Liver (tissue), 9 donors: ENCODE measurements around the gene MRPS14. TPM values are rescaled to one million over a fixed set of nuclear protein-coding genes. Genes with fewer than 3 reads are reported as not detected.

Experiments used
- DNase-seq: peaks from one replicate; pipeline ENCODE4 v3.0.0-alpha.2; 2017; ENCODE audit warnings: low spot score
- H3K27ac ChIP-seq, 2 donors: one replicate each; pipeline ENCODE4 v1.7.0; 2013; ENCODE audit warnings: inconsistent platforms in 2 of 2, low read length in 2 of 2, control low read depth in 1 of 2, low read depth in 1 of 2, mild to moderate bottlenecking in 1 of 2
- H3K27me3 ChIP-seq, 4 donors: one replicate each; pipeline versions ENCODE4 v1.6.1 to v1.7.0; 2013; ENCODE audit warnings: low read length in 3 of 4, inconsistent platforms in 1 of 4, mild to moderate bottlenecking in 1 of 4, moderate library complexity in 1 of 4; ENCODE audit not compliant: control insufficient read depth in 4 of 4, insufficient read depth in 4 of 4
- H3K36me3 ChIP-seq, 4 donors: one replicate each; pipeline versions ENCODE4 v1.6.1 to v1.7.0; 2013; ENCODE audit warnings: low read length in 3 of 4, mild to moderate bottlenecking in 3 of 4, low read depth in 1 of 4, moderate library complexity in 1 of 4; ENCODE audit not compliant: control insufficient read depth in 4 of 4, insufficient read depth in 3 of 4
- H3K4me1 ChIP-seq, 4 donors: one replicate each; pipeline versions ENCODE4 v1.6.1 to v1.7.0; 2013; ENCODE audit warnings: low read length in 3 of 4, mild to moderate bottlenecking in 3 of 4, moderate library complexity in 1 of 4; ENCODE audit not compliant: control insufficient read depth in 4 of 4, insufficient read depth in 4 of 4
- H3K4me3 ChIP-seq, 3 donors: one replicate each; pipeline versions ENCODE4 v1.6.1 to v1.7.0; 2013; ENCODE audit warnings: low read length in 3 of 3, control low read depth in 1 of 3, low read depth in 1 of 3, mild to moderate bottlenecking in 1 of 3
- H3K9ac ChIP-seq, 2 donors: one replicate each; pipeline ENCODE4 v1.7.0; 2013; ENCODE audit warnings: low read length in 2 of 2, mild to moderate bottlenecking in 2 of 2, moderate library complexity in 2 of 2, control low read depth in 1 of 2, low read depth in 1 of 2
- H3K9me3 ChIP-seq, 4 donors: one replicate each; pipeline versions ENCODE4 v1.6.1 to v1.7.0; 2013; ENCODE audit warnings: low read length in 3 of 4; ENCODE audit not compliant: control insufficient read depth in 4 of 4
- EGR1 ChIP-seq, 2 donors: IDR thresholded peaks; 2 replicates each; pipeline ENCODE4 v1.6.1; 2016 to 2018; ENCODE audit warnings: antibody characterized with exemption in 2 of 2, low read depth in 2 of 2
- FOXA1 ChIP-seq: IDR thresholded peaks from 2 replicates; pipeline ENCODE4 v1.6.1; 2016; ENCODE audit warnings: antibody characterized with exemption
- FOXA2 ChIP-seq: IDR thresholded peaks from 2 replicates; pipeline ENCODE4 v1.6.1; 2016; ENCODE audit warnings: antibody characterized with exemption
- GABPA ChIP-seq, 2 donors: IDR thresholded peaks in 1 of 2; conservative IDR thresholded peaks in 1 of 2; 2 replicates each; pipeline ENCODE4 v1.6.1; 2016; ENCODE audit warnings: antibody characterized with exemption in 2 of 2, mild to moderate bottlenecking in 1 of 2, moderate library complexity in 1 of 2
- HNF4A ChIP-seq, 2 donors: conservative IDR thresholded peaks; 2 replicates each; pipeline ENCODE4 v1.6.1; 2016; ENCODE audit warnings: antibody characterized with exemption in 2 of 2, mild to moderate bottlenecking in 2 of 2
- HNF4G ChIP-seq: IDR thresholded peaks from 2 replicates; pipeline ENCODE4 v1.6.1; 2016; ENCODE audit warnings: antibody characterized with exemption
- JUND ChIP-seq, 2 donors: IDR thresholded peaks; 2 replicates each; pipeline ENCODE4 v1.6.1; 2016; ENCODE audit warnings: antibody characterized with exemption in 2 of 2
- NR2F2 ChIP-seq: IDR thresholded peaks from 2 replicates; pipeline ENCODE4 v1.6.1; 2016; ENCODE audit warnings: antibody characterized with exemption
- RAD21 ChIP-seq, 2 donors: IDR thresholded peaks; 2 replicates each; pipeline ENCODE4 v1.6.1; 2016; ENCODE audit warnings: antibody characterized with exemption in 2 of 2, mild to moderate bottlenecking in 2 of 2
- RXRA ChIP-seq, 2 donors: IDR thresholded peaks; 2 replicates each; pipeline ENCODE4 v1.6.1; 2017 to 2018; ENCODE audit warnings: antibody characterized with exemption in 2 of 2, mild to moderate bottlenecking in 1 of 2
- SP1 ChIP-seq: IDR thresholded peaks from 2 replicates; pipeline ENCODE4 v1.6.1; 2018; ENCODE audit warnings: antibody characterized with exemption, mild to moderate bottlenecking
- TAF1 ChIP-seq: conservative IDR thresholded peaks from 2 replicates; pipeline ENCODE4 v1.6.1; 2016; ENCODE audit warnings: antibody characterized with exemption, mild to moderate bottlenecking
- YY1 ChIP-seq: IDR thresholded peaks from 2 replicates; pipeline ENCODE4 v1.6.1; 2016; ENCODE audit warnings: antibody characterized with exemption, mild to moderate bottlenecking
- WGBS: extraction: QIAGEN DNeasy Blood & Tissue Kit; methylation state at CpG from one replicate; pipeline ENCODE4 v1.1.7; 2013; 5-methylcytosine and 5-hydroxymethylcytosine counted together
- polyA plus RNA-seq, 2 donors: library from polyadenylated mRNA; stranded (reverse) in 1 of 2; unstranded in 1 of 2; fragments of 200-250 nt in 1 of 2; fragments of >200 nt in 1 of 2; fragmentation: Nextera tagmentation in 1 of 2; extraction: Ambion mirVana in 1 of 2; gene quantifications; one replicate each; pipeline versions ENCODE4 v1.2.1 to v1.2.3, GENCODE V29; 2013 to 2015
- total RNA-seq, 2 donors: library from RNA; depleted of rRNA; stranded (reverse); fragments of >200 nt; gene quantifications; one replicate each; pipeline ENCODE4 v1.2.3, GENCODE V29; 2014
- TF ChIP-seq, protein P1 (sequence below): IDR thresholded peaks from 2 replicates; pipeline ENCODE4 v1.6.1; 2016; ENCODE audit warnings: antibody characterized with exemption
- TF ChIP-seq, protein P2 (sequence below): fragments of 150-350 bp; IDR thresholded peaks from 2 replicates; pipeline ENCODE4 v1.5.1; 2017; ENCODE audit warnings: improper control_type of control experiment, low read depth, low read length; ENCODE audit not compliant: missing input control
- TF ChIP-seq, protein P3 (sequence below): IDR thresholded peaks from 2 replicates; pipeline ENCODE4 v1.6.1; 2016; ENCODE audit warnings: antibody characterized with exemption
- TF ChIP-seq, protein P4 (sequence below): IDR thresholded peaks from 2 replicates; pipeline ENCODE4 v1.6.1; 2016; ENCODE audit warnings: antibody characterized with exemption, mild to moderate bottlenecking
- TF ChIP-seq, protein P5 (sequence below): IDR thresholded peaks from 2 replicates; pipeline ENCODE4 v1.6.1; 2016; ENCODE audit warnings: antibody characterized with exemption
- donor health status: healthy.
- donor health status: healthy.
- donor health status: healthy.
- donor health status: healthy.
- donor health status: healthy.

MRPS14 gene
- total and polyA plus RNA-seq, 4 donors = 14.9 to 41.4 (median 22.4) TPM

DNA sequence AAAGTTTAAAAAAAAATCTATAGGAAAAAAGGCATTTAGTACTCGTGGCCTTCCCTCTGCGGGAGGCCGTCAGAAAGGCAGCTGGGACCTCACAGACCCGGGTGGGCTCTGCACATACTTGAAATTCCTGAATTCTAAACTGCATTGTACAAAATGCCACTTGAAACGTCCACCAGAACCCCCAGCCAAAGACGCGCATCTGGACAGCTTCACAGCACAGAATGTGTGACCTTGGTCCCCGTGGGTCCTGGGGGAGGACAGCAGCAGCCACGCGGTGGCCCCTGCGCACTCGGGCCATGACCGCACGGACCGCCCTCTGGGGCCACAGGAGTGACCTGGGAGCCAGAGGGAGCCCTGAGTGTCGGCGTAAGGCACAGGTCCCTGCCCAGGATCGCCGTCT lies 20.6 kb upstream of the MRPS14 start:
- WGBS = 69% methylated on average over 19 of the region's 19 CpGs
- Histone ChIP-seq H3K4me1 (no peaks in the 10 kb centered on the region), H3K27me3 (no peaks in the 10 kb centered on the region), H3K4me3 (no peak overlapping the region), H3K27ac (peak overlapping the region in 1 of 2 donors; percentile 20), H3K36me3 (no peaks in the 10 kb centered on the region), H3K9ac (no peak overlapping the region), H3K9me3 (peaks cover 0 to 1% (median 0%) of the 10 kb centered on the region in 4 donors)
- DNase-seq = no peak
- TF ChIP-seq NR2F2 (peak; percentile 76), YY1 (no peak)

DNA sequence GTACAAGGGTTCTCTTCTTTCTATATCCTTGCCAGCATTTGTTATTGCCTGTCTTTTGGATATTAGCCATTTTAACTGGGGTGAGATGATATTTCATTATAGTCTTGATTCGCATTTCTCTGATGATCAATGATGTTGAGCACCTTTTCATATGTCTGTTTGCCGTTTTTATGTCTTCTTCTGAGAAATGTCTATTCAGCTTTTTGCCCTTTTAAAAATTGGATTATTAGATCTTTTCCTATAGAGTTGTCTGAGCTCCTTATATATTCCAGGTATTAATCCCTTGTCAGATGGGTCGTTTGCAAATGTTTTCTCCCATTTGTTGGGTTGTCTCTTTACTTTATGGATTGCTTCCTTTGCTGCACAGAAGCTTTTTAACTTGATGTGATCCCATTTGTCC lies 19.4 kb upstream of the MRPS14 start:
- WGBS = 72% methylated on average over 3 of the region's 3 CpGs
- no peak overlapping the region for H3K4me3 ChIP-seq
- peaks cover 0 to 1% (median 0%) of the 10 kb centered on the region in 4 donors for H3K9me3 ChIP-seq
- H3K27me3 ChIP-seq = no peaks in the 10 kb centered on the region
- no peak overlapping the region for H3K9ac ChIP-seq
- H3K27ac ChIP-seq = no peak overlapping the region
- no peaks in the 10 kb centered on the region for H3K4me1 ChIP-seq
- no peak for DNase-seq
- no peaks in the 10 kb centered on the region for H3K36me3 ChIP-seq
- TF ChIP-seq, protein P1, sequence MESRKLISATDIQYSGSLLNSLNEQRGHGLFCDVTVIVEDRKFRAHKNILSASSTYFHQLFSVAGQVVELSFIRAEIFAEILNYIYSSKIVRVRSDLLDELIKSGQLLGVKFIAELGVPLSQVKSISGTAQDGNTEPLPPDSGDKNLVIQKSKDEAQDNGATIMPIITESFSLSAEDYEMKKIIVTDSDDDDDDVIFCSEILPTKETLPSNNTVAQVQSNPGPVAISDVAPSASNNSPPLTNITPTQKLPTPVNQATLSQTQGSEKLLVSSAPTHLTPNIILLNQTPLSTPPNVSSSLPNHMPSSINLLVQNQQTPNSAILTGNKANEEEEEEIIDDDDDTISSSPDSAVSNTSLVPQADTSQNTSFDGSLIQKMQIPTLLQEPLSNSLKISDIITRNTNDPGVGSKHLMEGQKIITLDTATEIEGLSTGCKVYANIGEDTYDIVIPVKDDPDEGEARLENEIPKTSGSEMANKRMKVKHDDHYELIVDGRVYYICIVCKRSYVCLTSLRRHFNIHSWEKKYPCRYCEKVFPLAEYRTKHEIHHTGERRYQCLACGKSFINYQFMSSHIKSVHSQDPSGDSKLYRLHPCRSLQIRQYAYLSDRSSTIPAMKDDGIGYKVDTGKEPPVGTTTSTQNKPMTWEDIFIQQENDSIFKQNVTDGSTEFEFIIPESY = no peak
- TF ChIP-seq SP1 (no peak), YY1 (no peak), TAF1 (no peak), JUND (IDR thresholded peaks at IDR 0.05) (no peak), FOXA1 (no peak), EGR1 (IDR thresholded peaks at IDR 0.05; ENCODE audit: low read depth in 2 of 2) (no peak), HNF4A (conservative IDR thresholded peaks at IDR 0.05) (no peak), HNF4G (no peak), FOXA2 (no peak), RAD21 (IDR thresholded peaks at IDR 0.05) (no peak), NR2F2 (no peak), RXRA (IDR thresholded peaks at IDR 0.05) (no peak), GABPA (IDR thresholded peaks at IDR 0.05 in 1 of 2, conservative IDR thresholded peaks at IDR 0.05 in 1 of 2) (no peak)
- TF ChIP-seq, protein P2, sequence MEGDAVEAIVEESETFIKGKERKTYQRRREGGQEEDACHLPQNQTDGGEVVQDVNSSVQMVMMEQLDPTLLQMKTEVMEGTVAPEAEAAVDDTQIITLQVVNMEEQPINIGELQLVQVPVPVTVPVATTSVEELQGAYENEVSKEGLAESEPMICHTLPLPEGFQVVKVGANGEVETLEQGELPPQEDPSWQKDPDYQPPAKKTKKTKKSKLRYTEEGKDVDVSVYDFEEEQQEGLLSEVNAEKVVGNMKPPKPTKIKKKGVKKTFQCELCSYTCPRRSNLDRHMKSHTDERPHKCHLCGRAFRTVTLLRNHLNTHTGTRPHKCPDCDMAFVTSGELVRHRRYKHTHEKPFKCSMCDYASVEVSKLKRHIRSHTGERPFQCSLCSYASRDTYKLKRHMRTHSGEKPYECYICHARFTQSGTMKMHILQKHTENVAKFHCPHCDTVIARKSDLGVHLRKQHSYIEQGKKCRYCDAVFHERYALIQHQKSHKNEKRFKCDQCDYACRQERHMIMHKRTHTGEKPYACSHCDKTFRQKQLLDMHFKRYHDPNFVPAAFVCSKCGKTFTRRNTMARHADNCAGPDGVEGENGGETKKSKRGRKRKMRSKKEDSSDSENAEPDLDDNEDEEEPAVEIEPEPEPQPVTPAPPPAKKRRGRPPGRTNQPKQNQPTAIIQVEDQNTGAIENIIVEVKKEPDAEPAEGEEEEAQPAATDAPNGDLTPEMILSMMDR = no peak
- TF ChIP-seq, protein P3, sequence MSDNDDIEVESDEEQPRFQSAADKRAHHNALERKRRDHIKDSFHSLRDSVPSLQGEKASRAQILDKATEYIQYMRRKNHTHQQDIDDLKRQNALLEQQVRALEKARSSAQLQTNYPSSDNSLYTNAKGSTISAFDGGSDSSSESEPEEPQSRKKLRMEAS = no peak
- TF ChIP-seq, protein P4, sequence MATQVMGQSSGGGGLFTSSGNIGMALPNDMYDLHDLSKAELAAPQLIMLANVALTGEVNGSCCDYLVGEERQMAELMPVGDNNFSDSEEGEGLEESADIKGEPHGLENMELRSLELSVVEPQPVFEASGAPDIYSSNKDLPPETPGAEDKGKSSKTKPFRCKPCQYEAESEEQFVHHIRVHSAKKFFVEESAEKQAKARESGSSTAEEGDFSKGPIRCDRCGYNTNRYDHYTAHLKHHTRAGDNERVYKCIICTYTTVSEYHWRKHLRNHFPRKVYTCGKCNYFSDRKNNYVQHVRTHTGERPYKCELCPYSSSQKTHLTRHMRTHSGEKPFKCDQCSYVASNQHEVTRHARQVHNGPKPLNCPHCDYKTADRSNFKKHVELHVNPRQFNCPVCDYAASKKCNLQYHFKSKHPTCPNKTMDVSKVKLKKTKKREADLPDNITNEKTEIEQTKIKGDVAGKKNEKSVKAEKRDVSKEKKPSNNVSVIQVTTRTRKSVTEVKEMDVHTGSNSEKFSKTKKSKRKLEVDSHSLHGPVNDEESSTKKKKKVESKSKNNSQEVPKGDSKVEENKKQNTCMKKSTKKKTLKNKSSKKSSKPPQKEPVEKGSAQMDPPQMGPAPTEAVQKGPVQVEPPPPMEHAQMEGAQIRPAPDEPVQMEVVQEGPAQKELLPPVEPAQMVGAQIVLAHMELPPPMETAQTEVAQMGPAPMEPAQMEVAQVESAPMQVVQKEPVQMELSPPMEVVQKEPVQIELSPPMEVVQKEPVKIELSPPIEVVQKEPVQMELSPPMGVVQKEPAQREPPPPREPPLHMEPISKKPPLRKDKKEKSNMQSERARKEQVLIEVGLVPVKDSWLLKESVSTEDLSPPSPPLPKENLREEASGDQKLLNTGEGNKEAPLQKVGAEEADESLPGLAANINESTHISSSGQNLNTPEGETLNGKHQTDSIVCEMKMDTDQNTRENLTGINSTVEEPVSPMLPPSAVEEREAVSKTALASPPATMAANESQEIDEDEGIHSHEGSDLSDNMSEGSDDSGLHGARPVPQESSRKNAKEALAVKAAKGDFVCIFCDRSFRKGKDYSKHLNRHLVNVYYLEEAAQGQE = no peak
- TF ChIP-seq, protein P5, sequence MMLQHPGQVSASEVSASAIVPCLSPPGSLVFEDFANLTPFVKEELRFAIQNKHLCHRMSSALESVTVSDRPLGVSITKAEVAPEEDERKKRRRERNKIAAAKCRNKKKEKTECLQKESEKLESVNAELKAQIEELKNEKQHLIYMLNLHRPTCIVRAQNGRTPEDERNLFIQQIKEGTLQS = no peak
